H1 (cell line): ENCODE measurements around the gene CCDC184.

Experiments used
- CBX5 ChIP-seq: fragments of 300-800, 300-1000 bp; sonication (generic); IDR thresholded peaks from 2 replicates; pipeline ENCODE4 v1.7.1; 2016; ENCODE audit warnings: antibody characterized with exemption, low read length, low read depth
- GABPA ChIP-seq: IDR thresholded peaks from 2 replicates; pipeline ENCODE4 v1.6.1; 2011; ENCODE audit warnings: mild to moderate bottlenecking, low read length, moderate library complexity, borderline replicate concordance; ENCODE audit not compliant: insufficient read depth
- GTF2F1 ChIP-seq: IDR thresholded peaks from 2 replicates; pipeline ENCODE4 v1.6.1; 2012; ENCODE audit warnings: low read depth, low read length, improper control_type of control experiment, borderline replicate concordance
- PHF8 ChIP-seq: fragments of 200-600 bp; sonication (generic); conservative IDR thresholded peaks from 2 replicates; pipeline ENCODE4 v1.7.1; 2012; ENCODE audit warnings: low read depth, mild to moderate bottlenecking, inconsistent platforms, low read length, moderate library complexity
- POLR2A ChIP-seq, 2 experiments: IDR thresholded peaks; 1 replicate in 1 of 2; 2 replicates in 1 of 2; pipeline ENCODE4 v1.6.1; 2011; ENCODE audit warnings: low read depth in 2 of 2, low read length in 2 of 2, mild to moderate bottlenecking in 2 of 2; ENCODE audit errors: control extremely low read depth in 1 of 2
- POLR2AphosphoS5 ChIP-seq: IDR thresholded peaks from 2 replicates; pipeline ENCODE4 v1.6.1; 2011; ENCODE audit warnings: low read depth, low read length
- RAD21 ChIP-seq, 2 experiments: IDR thresholded peaks in 1 of 2; conservative IDR thresholded peaks in 1 of 2; 2 replicates each; pipeline ENCODE4 v1.6.1; 2011; ENCODE audit warnings: low read depth in 2 of 2, low read length in 2 of 2, improper control_type of control experiment in 1 of 2, inconsistent platforms in 1 of 2, mild to moderate bottlenecking in 1 of 2, moderate library complexity in 1 of 2
- SUZ12 ChIP-seq: fragments of 200-600 bp; sonication (generic); IDR thresholded peaks from 2 replicates; pipeline ENCODE4 v1.6.1; 2012; ENCODE audit warnings: mild to moderate bottlenecking, inconsistent platforms, low read length, moderate library complexity, mixed read lengths
- TBP ChIP-seq: IDR thresholded peaks from 2 replicates; pipeline ENCODE4 v1.6.1; 2011; ENCODE audit warnings: low read depth, low read length, improper control_type of control experiment
- TF ChIP-seq, protein P1 (sequence below): IDR thresholded peaks from 2 replicates; pipeline ENCODE4 v1.6.1; 2012; ENCODE audit warnings: low read length, inconsistent platforms
- TF ChIP-seq, protein P2 (sequence below), 3 experiments: IDR thresholded peaks; 1 replicate in 2 of 3; 2 replicates in 1 of 3; pipeline versions ENCODE4 v1.5.1 to v1.6.1; 2011; ENCODE audit warnings: low read length in 3 of 3, mild to moderate bottlenecking in 3 of 3, inconsistent platforms in 2 of 3, low read depth in 1 of 3, moderate library complexity in 1 of 3; ENCODE audit not compliant: insufficient read depth in 1 of 3; ENCODE audit errors: control extremely low read depth in 1 of 3

DNA sequence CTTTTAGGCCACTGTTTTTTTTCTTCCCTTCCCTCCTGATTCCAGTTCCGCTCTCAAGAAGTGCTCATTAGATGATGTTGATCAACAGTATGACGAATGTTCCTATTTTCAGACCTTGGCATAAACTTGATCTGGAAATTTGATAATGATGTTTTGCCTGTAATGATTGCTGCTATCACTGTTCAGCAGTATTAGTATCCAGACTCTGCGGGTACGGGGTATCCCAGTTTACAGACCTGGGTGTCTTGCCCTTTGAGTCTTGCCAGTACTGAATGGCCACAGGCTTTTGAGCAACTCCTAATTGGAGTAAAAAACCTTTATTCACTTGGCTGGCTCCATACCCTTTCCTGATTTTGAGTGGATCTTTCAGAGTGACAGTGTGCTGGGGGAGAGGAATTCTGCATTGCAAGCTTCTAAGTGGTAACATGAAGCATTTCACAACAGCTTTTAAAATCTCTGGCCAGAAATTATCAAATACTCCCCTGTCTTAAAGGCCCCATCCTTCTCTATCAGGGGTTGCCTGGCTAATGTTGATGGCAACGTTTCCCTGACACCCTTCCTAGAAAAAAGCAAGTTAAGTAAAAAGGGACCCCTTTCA is 20.2 kb upstream of the CCDC184 start:
- TF ChIP-seq POLR2AphosphoS5 (no peak), GTF2F1 (no peak), TBP (no peak), CBX5 (no peak), POLR2A (IDR thresholded peaks at IDR 0.05; ENCODE audit: control extremely low read depth in 1 of 2, low read depth in 2 of 2, low read length in 2 of 2) (no peak), SUZ12 (no peak), GABPA (no peak), PHF8 (no peak), RAD21 (IDR thresholded peaks at IDR 0.05 in 1 of 2, conservative IDR thresholded peaks at IDR 0.05 in 1 of 2; ENCODE audit: low read depth in 2 of 2, low read length in 2 of 2) (no peak)
- TF ChIP-seq, protein P1, sequence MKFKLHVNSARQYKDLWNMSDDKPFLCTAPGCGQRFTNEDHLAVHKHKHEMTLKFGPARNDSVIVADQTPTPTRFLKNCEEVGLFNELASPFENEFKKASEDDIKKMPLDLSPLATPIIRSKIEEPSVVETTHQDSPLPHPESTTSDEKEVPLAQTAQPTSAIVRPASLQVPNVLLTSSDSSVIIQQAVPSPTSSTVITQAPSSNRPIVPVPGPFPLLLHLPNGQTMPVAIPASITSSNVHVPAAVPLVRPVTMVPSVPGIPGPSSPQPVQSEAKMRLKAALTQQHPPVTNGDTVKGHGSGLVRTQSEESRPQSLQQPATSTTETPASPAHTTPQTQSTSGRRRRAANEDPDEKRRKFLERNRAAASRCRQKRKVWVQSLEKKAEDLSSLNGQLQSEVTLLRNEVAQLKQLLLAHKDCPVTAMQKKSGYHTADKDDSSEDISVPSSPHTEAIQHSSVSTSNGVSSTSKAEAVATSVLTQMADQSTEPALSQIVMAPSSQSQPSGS = no peak
- TF ChIP-seq, protein P2, sequence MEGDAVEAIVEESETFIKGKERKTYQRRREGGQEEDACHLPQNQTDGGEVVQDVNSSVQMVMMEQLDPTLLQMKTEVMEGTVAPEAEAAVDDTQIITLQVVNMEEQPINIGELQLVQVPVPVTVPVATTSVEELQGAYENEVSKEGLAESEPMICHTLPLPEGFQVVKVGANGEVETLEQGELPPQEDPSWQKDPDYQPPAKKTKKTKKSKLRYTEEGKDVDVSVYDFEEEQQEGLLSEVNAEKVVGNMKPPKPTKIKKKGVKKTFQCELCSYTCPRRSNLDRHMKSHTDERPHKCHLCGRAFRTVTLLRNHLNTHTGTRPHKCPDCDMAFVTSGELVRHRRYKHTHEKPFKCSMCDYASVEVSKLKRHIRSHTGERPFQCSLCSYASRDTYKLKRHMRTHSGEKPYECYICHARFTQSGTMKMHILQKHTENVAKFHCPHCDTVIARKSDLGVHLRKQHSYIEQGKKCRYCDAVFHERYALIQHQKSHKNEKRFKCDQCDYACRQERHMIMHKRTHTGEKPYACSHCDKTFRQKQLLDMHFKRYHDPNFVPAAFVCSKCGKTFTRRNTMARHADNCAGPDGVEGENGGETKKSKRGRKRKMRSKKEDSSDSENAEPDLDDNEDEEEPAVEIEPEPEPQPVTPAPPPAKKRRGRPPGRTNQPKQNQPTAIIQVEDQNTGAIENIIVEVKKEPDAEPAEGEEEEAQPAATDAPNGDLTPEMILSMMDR (IDR thresholded peaks at IDR 0.05; ENCODE audit: control extremely low read depth in 1 of 3, insufficient read depth in 1 of 3, low read depth in 1 of 3, low read length in 3 of 3) = no peak
